ENCODE measurements around the gene ZDHHC3. TPM values are rescaled to one million over a fixed set of nuclear protein-coding genes. Genes with fewer than 3 reads are reported as not detected.

Gene ZDHHC3
- total RNA-seq, 1 experiment from 2014 or later, result 58.0 TPM

GRCh38 chr3:44966795-44967278, 9.1 kb downstream of the ZDHHC3 start (continued):
- TF ChIP-seq NFYB (CRISPR knock-in tag; conservative IDR thresholded peaks at IDR 0.05; ENCODE audit: low read depth), result no peak
- no peak for TF ChIP-seq ZBTB21 (CRISPR knock-in tag; IDR thresholded peaks at IDR 0.05; ENCODE audit: borderline replicate concordance)

DNA sequence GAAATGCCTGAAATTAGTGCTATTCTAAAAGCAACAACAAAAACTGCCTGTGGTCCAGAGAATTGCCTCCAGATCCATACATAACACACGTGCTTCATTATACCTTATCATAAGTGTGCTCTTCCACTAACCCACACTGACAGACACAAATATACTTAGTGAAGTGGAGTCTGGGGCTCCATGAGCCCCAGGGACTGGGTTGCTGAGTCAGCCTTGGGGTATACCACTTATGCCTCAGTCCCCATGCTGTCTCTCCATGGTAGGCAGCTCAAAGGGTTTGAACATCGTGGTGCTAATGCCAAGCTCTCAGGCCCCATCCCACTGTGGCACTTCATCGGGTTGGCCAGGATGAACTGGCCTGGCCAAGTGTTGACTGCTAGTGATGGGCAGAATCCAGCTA, 10.8 kb downstream of the ZDHHC3 start:
- no peaks in the 10 kb centered on the region for H3K36me3 Mint-ChIP-seq
- ATAC-seq (no peak), DNase-seq (ENCODE audit: low spot score) (no peak)
- H3K27ac Mint-ChIP-seq, result no peak overlapping the region
- no peak overlapping the region for H3K4me3 Mint-ChIP-seq
- ChIA-PET CTCF (interaction anchor here (1.1 kb wide), 1 partner anchor 27 kb away, joined by 3 read pairs; no protein-coding TSS in a partner anchor), POLR2A (no interaction called here)
- H3K9me3 Mint-ChIP-seq, result no peaks in the 10 kb centered on the region
- no peaks in the 10 kb centered on the region for H3K27me3 Mint-ChIP-seq (ENCODE audit: low read depth)
- no peak for TF ChIP-seq TP53 (CRISPR knock-in tag; IDR thresholded peaks at IDR 0.05)
- TF ChIP-seq, protein P1, sequence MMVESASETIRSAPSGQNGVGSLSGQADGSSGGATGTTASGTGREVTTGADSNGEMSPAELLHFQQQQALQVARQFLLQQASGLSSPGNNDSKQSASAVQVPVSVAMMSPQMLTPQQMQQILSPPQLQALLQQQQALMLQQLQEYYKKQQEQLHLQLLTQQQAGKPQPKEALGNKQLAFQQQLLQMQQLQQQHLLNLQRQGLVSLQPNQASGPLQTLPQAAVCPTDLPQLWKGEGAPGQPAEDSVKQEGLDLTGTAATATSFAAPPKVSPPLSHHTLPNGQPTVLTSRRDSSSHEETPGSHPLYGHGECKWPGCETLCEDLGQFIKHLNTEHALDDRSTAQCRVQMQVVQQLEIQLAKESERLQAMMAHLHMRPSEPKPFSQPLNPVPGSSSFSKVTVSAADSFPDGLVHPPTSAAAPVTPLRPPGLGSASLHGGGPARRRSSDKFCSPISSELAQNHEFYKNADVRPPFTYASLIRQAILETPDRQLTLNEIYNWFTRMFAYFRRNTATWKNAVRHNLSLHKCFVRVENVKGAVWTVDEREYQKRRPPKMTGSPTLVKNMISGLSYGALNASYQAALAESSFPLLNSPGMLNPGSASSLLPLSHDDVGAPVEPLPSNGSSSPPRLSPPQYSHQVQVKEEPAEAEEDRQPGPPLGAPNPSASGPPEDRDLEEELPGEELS (CRISPR knock-in tag; IDR thresholded peaks at IDR 0.05), result no peak
- no peak for TF ChIP-seq HMGA2 (CRISPR knock-in tag; IDR thresholded peaks at IDR 0.05)
- TF ChIP-seq JAZF1 (CRISPR knock-in tag; IDR thresholded peaks at IDR 0.05), result no peak
- TF ChIP-seq ZNF423 (CRISPR knock-in tag; IDR thresholded peaks at IDR 0.05), result no peak
- no peak for TF ChIP-seq NR1H2 (CRISPR knock-in tag; IDR thresholded peaks at IDR 0.05)
- TF ChIP-seq, protein P2, sequence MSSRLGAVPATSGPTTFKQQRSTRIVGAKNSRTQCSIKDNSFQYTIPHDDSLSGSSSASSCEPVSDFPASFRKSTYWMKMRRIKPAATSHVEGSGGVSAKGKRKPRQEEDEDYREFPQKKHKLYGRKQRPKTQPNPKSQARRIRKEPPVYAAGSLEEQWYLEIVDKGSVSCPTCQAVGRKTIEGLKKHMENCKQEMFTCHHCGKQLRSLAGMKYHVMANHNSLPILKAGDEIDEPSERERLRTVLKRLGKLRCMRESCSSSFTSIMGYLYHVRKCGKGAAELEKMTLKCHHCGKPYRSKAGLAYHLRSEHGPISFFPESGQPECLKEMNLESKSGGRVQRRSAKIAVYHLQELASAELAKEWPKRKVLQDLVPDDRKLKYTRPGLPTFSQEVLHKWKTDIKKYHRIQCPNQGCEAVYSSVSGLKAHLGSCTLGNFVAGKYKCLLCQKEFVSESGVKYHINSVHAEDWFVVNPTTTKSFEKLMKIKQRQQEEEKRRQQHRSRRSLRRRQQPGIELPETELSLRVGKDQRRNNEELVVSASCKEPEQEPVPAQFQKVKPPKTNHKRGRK (CRISPR knock-in tag; IDR thresholded peaks at IDR 0.05; ENCODE audit: borderline replicate concordance), result no peak
- TF ChIP-seq JUN (CRISPR knock-in tag; IDR thresholded peaks at IDR 0.05), result no peak
- TF ChIP-seq, protein P3, sequence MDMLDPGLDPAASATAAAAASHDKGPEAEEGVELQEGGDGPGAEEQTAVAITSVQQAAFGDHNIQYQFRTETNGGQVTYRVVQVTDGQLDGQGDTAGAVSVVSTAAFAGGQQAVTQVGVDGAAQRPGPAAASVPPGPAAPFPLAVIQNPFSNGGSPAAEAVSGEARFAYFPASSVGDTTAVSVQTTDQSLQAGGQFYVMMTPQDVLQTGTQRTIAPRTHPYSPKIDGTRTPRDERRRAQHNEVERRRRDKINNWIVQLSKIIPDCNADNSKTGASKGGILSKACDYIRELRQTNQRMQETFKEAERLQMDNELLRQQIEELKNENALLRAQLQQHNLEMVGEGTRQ (CRISPR knock-in tag; IDR thresholded peaks at IDR 0.05), result no peak
- TF ChIP-seq, protein P4, sequence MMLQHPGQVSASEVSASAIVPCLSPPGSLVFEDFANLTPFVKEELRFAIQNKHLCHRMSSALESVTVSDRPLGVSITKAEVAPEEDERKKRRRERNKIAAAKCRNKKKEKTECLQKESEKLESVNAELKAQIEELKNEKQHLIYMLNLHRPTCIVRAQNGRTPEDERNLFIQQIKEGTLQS (CRISPR knock-in tag; conservative IDR thresholded peaks at IDR 0.05), result no peak
- no peak for TF ChIP-seq MAX (CRISPR knock-in tag; IDR thresholded peaks at IDR 0.05)
- TF ChIP-seq ZNF671 (CRISPR knock-in tag; IDR thresholded peaks at IDR 0.05), result no peak
- no peak for TF ChIP-seq RORB (CRISPR knock-in tag; IDR thresholded peaks at IDR 0.05)
- no peak for TF ChIP-seq ZNF138 (CRISPR knock-in tag; conservative IDR thresholded peaks at IDR 0.05)
- peaks cover 11% of the 10 kb centered on the region for H3K4me1 Mint-ChIP-seq

- Mint-ChIP-seq H3K4me3 (no peak overlapping the region), H3K36me3 (no peaks in the 10 kb centered on the region), H3K9me3 (no peaks in the 10 kb centered on the region), H3K27me3 (ENCODE audit: low read depth) (no peaks in the 10 kb centered on the region), H3K27ac (no peak overlapping the region), H3K4me1 (peaks cover 11% of the 10 kb centered on the region)
- ATAC-seq (no peak), DNase-seq (ENCODE audit: low spot score) (no peak)
- ChIA-PET CTCF (no interaction called here), POLR2A (no interaction called here)
- TF ChIP-seq ZNF219 (CRISPR knock-in tag; IDR thresholded peaks at IDR 0.05; ENCODE audit: borderline replicate concordance) (no peak), FOXK1 (CRISPR knock-in tag; IDR thresholded peaks at IDR 0.05) (no peak), MYBL2 (CRISPR knock-in tag; IDR thresholded peaks at IDR 0.05) (no peak), ZNF121 (CRISPR knock-in tag; IDR thresholded peaks at IDR 0.05) (no peak), NFYB (CRISPR knock-in tag; conservative IDR thresholded peaks at IDR 0.05; ENCODE audit: low read depth) (no peak), EMX1 (CRISPR knock-in tag; IDR thresholded peaks at IDR 0.05) (no peak), NR3C1 (CRISPR knock-in tag; conservative IDR thresholded peaks at IDR 0.05; ENCODE audit: low read depth) (no peak), JUN (CRISPR knock-in tag; IDR thresholded peaks at IDR 0.05) (no peak)
- TF ChIP-seq, protein P5, sequence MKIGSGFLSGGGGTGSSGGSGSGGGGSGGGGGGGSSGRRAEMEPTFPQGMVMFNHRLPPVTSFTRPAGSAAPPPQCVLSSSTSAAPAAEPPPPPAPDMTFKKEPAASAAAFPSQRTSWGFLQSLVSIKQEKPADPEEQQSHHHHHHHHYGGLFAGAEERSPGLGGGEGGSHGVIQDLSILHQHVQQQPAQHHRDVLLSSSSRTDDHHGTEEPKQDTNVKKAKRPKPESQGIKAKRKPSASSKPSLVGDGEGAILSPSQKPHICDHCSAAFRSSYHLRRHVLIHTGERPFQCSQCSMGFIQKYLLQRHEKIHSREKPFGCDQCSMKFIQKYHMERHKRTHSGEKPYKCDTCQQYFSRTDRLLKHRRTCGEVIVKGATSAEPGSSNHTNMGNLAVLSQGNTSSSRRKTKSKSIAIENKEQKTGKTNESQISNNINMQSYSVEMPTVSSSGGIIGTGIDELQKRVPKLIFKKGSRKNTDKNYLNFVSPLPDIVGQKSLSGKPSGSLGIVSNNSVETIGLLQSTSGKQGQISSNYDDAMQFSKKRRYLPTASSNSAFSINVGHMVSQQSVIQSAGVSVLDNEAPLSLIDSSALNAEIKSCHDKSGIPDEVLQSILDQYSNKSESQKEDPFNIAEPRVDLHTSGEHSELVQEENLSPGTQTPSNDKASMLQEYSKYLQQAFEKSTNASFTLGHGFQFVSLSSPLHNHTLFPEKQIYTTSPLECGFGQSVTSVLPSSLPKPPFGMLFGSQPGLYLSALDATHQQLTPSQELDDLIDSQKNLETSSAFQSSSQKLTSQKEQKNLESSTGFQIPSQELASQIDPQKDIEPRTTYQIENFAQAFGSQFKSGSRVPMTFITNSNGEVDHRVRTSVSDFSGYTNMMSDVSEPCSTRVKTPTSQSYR (CRISPR knock-in tag; IDR thresholded peaks at IDR 0.05), result no peak
- TF ChIP-seq, protein P2 (CRISPR knock-in tag; IDR thresholded peaks at IDR 0.05; ENCODE audit: borderline replicate concordance), result no peak
- TF ChIP-seq, protein P3 (CRISPR knock-in tag; IDR thresholded peaks at IDR 0.05), result no peak
These were observed 12.2 kb downstream of the ZDHHC3 start for GRCh38 chr3:44963571-44964325.
